ENCODE results near the gene FRK.

The FRK gene

GRCh38 chr6:115887891-115888290 is 172.8 kb downstream of the FRK start:
- DNase-seq (ENCODE audit: low spot score): no peak

GRCh38 chr6:115885636-115886366 is 174.9 kb downstream of the FRK start:
- no peak for DNase-seq (ENCODE audit: low spot score)

GRCh38 chr6:115882771-115883170 is 177.9 kb downstream of the FRK start:
- no peak for DNase-seq (ENCODE audit: low spot score)

DNA sequence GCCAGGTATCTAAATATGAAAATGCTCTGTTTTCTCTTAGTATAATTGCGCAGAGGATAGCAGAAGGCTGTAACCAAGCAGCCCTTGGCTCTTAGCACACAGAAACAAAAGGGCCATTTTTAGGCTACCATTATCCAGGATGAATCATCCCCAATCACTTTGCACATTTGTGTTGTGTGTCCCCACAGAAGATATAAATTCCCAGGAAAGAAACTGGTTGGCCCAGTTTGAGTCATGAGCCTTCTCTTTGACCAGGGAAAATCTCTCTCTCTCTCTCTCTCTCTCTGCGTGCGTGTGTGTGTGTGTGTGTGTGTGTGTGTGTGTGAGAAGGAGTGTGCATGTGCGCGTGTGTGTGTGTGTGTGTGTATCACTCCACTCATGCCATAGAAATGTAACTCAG is 178.5 kb downstream of the FRK start:
- DNase-seq (ENCODE audit: low spot score): no peak
